Measurements from ENCODE around the gene GIMAP2. TPM values are rescaled to one million over a fixed set of nuclear protein-coding genes. Genes with fewer than 3 reads are reported as not detected.

Gene GIMAP2
- total RNA-seq, 1 experiment from 2014 or later = not detected

DNA sequence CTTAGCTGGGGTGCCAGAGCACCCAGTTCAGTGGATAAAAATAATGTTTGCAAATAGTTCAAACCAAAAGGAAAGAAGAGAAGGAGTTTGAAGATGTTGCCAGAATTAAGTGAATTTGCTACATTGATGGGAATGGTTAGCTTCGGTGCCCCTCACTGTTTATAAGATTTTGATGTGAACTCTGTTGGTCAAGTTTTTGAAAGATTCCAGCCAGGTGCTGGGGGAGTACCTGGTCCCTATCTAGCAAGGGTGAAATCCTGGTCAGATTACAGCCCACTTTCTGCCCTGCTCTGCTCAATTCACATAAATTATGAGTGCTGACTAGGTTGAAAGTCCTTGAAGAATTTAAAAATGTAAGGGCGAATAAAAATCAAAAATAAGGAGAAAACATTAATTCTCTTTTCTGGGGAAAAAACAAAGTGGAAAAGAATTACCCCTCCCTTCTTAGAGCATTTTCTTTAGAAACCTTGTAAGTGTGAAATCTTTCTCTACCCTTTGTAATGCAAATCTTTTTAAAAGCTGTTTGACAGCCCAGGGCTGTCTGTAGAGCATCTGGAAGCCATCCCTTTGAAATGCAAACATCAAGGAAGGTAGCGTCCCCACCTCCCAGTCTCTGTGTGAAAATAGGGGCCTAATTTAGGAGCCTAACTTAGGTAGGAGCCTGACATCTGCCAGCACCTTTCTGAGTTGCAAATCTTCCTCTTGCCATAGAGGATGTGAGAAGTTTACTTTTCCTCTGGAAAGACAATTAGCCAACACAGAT is 50.3 kb downstream of the GIMAP2 start (continued):
- TF ChIP-seq, protein P1, sequence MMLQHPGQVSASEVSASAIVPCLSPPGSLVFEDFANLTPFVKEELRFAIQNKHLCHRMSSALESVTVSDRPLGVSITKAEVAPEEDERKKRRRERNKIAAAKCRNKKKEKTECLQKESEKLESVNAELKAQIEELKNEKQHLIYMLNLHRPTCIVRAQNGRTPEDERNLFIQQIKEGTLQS (IDR thresholded peaks at IDR 0.05) = no peak
- TF ChIP-seq EGR1 (IDR thresholded peaks at IDR 0.05; ENCODE audit: low read depth) = no peak

DNA sequence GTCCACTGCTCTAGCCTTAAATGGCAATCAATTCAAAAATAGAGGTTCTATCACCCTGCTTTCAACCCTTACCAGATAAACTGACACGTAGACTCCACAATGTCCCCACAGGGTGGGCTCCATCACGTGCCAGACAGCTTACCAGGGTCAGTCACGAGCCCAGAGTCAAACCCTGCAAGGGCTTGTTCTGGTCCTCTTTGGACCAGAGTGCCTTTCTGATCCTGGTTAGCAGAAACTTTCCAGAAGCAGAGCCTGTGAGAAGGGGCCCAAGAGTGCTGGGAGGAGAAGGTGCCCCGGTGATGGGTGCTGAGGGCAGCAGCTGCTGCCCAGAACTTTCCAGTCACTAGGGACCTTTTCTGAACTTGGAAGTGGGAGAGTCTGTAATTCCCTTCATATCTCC is 51.4 kb downstream of the GIMAP2 start:
- POLR2A ChIA-PET = no interaction called here
- no peak for ATAC-seq
- RAD21 ChIA-PET (ENCODE audit: low non-redundant PET in 1 of 2, low total read pairs in 2 of 2, uncharacterized antibody in 2 of 2, unreplicated experiment in 2 of 2) = no interaction called here

More for the DNA sequence above, 51.4 kb downstream of the GIMAP2 start:
- Histone ChIP-seq H3K79me2 (ENCODE audit: insufficient read depth, low read length) (no peaks in the 10 kb centered on the region), H2AFZ (ENCODE audit: low read depth, low read length, poor library complexity, severe bottlenecking) (no peak overlapping the region), H3K9me3 (ENCODE audit: control insufficient read depth in 1 of 2, insufficient read depth in 1 of 2, low read depth in 1 of 2, low read length in 2 of 2) (no peaks in the 10 kb centered on the region), H3K27me3 (ENCODE audit: insufficient read depth, low read length) (peaks cover 59% of the 10 kb centered on the region), H4K20me1 (ENCODE audit: insufficient read depth) (no peaks in the 10 kb centered on the region), H3K9ac (ENCODE audit: low read length) (no peak overlapping the region), H3K36me3 (ENCODE audit: control insufficient read depth in 1 of 2, insufficient read depth in 2 of 2, low read length in 2 of 2) (no peaks in the 10 kb centered on the region), H3K4me2 (ENCODE audit: low read length) (no peak overlapping the region), H3K27ac (ENCODE audit: low read depth, low read length) (no peak overlapping the region), H3K9me2 (ENCODE audit: insufficient read depth) (no peaks in the 10 kb centered on the region), H3K4me1 (ENCODE audit: control insufficient read depth in 1 of 2, insufficient read depth in 2 of 2, low read length in 2 of 2) (peaks cover 0 to 10% of the 10 kb centered on the region in 2 experiments; a peak in 3 of 4 replicates), H3K4me3 (replicated peaks in 1 of 2; ENCODE audit: low read depth in 1 of 2, low read length in 2 of 2) (no peak overlapping the region)
- BruUV-seq (replicated peaks) = no TSS peak
- intact Hi-C loops (cut with micrococcal nuclease) = no loop called here
- CTCF ChIA-PET = no interaction called here
- DNase-seq (ENCODE audit: low read depth, low spot score) = no peak
- TF ChIP-seq EZH2phosphoT487 (IDR thresholded peaks at IDR 0.05; ENCODE audit: borderline replicate concordance) (no peak), ZFX (IDR thresholded peaks at IDR 0.05) (no peak), SP1 (IDR thresholded peaks at IDR 0.05; ENCODE audit: low read depth) (no peak), JUND (IDR thresholded peaks at IDR 0.05) (no peak), SRF (IDR thresholded peaks at IDR 0.05; ENCODE audit: low read depth) (no peak), CEBPB (IDR thresholded peaks at IDR 0.05; ENCODE audit: low read depth) (no peak), FOSL1 (IDR thresholded peaks at IDR 0.05; ENCODE audit: low read depth) (no peak), SIN3A (IDR thresholded peaks at IDR 0.05; ENCODE audit: low read depth) (no peak), POLR2A (IDR thresholded peaks at IDR 0.05; ENCODE audit: borderline replicate concordance, extremely low read depth, insufficient read depth, insufficient read length) (no peak), ZNF274 (IDR thresholded peaks at IDR 0.05; ENCODE audit: low read depth, low read length) (no peak), YY1 (IDR thresholded peaks at IDR 0.05; ENCODE audit: extremely low read depth, insufficient replicate concordance, low read depth, low read length) (no peak), CBX3 (IDR thresholded peaks at IDR 0.05; ENCODE audit: low read depth) (no peak)
- TF ChIP-seq, protein P1 (IDR thresholded peaks at IDR 0.05) = no peak
- TF ChIP-seq, protein P2, sequence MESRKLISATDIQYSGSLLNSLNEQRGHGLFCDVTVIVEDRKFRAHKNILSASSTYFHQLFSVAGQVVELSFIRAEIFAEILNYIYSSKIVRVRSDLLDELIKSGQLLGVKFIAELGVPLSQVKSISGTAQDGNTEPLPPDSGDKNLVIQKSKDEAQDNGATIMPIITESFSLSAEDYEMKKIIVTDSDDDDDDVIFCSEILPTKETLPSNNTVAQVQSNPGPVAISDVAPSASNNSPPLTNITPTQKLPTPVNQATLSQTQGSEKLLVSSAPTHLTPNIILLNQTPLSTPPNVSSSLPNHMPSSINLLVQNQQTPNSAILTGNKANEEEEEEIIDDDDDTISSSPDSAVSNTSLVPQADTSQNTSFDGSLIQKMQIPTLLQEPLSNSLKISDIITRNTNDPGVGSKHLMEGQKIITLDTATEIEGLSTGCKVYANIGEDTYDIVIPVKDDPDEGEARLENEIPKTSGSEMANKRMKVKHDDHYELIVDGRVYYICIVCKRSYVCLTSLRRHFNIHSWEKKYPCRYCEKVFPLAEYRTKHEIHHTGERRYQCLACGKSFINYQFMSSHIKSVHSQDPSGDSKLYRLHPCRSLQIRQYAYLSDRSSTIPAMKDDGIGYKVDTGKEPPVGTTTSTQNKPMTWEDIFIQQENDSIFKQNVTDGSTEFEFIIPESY (IDR thresholded peaks at IDR 0.05; ENCODE audit: extremely low read depth, insufficient replicate concordance, low read length) = no peak
- TF ChIP-seq, protein P3, sequence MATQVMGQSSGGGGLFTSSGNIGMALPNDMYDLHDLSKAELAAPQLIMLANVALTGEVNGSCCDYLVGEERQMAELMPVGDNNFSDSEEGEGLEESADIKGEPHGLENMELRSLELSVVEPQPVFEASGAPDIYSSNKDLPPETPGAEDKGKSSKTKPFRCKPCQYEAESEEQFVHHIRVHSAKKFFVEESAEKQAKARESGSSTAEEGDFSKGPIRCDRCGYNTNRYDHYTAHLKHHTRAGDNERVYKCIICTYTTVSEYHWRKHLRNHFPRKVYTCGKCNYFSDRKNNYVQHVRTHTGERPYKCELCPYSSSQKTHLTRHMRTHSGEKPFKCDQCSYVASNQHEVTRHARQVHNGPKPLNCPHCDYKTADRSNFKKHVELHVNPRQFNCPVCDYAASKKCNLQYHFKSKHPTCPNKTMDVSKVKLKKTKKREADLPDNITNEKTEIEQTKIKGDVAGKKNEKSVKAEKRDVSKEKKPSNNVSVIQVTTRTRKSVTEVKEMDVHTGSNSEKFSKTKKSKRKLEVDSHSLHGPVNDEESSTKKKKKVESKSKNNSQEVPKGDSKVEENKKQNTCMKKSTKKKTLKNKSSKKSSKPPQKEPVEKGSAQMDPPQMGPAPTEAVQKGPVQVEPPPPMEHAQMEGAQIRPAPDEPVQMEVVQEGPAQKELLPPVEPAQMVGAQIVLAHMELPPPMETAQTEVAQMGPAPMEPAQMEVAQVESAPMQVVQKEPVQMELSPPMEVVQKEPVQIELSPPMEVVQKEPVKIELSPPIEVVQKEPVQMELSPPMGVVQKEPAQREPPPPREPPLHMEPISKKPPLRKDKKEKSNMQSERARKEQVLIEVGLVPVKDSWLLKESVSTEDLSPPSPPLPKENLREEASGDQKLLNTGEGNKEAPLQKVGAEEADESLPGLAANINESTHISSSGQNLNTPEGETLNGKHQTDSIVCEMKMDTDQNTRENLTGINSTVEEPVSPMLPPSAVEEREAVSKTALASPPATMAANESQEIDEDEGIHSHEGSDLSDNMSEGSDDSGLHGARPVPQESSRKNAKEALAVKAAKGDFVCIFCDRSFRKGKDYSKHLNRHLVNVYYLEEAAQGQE (IDR thresholded peaks at IDR 0.05; ENCODE audit: low read depth) = no peak
- TF ChIP-seq, protein P4, sequence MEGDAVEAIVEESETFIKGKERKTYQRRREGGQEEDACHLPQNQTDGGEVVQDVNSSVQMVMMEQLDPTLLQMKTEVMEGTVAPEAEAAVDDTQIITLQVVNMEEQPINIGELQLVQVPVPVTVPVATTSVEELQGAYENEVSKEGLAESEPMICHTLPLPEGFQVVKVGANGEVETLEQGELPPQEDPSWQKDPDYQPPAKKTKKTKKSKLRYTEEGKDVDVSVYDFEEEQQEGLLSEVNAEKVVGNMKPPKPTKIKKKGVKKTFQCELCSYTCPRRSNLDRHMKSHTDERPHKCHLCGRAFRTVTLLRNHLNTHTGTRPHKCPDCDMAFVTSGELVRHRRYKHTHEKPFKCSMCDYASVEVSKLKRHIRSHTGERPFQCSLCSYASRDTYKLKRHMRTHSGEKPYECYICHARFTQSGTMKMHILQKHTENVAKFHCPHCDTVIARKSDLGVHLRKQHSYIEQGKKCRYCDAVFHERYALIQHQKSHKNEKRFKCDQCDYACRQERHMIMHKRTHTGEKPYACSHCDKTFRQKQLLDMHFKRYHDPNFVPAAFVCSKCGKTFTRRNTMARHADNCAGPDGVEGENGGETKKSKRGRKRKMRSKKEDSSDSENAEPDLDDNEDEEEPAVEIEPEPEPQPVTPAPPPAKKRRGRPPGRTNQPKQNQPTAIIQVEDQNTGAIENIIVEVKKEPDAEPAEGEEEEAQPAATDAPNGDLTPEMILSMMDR (IDR thresholded peaks at IDR 0.05 in 2 of 3, conservative IDR thresholded peaks at IDR 0.05 in 1 of 3; ENCODE audit: borderline replicate concordance in 1 of 3, insufficient read depth in 1 of 3, low read depth in 2 of 3, low read length in 2 of 3) = no peak
